NK-92 (cell line): Measurements from ENCODE around the gene ETS2.

ENCODE experiments used
- DNase-seq: peaks from one replicate; lab custom pipeline; 2025; ENCODE audit not compliant: unreplicated experiment; lab: John Stamatoyannopoulos, UW

Gene ETS2

GRCh38 chr21:38858026-38858811, 52.5 kb downstream of the ETS2 start:
- no peak for DNase-seq

DNA sequence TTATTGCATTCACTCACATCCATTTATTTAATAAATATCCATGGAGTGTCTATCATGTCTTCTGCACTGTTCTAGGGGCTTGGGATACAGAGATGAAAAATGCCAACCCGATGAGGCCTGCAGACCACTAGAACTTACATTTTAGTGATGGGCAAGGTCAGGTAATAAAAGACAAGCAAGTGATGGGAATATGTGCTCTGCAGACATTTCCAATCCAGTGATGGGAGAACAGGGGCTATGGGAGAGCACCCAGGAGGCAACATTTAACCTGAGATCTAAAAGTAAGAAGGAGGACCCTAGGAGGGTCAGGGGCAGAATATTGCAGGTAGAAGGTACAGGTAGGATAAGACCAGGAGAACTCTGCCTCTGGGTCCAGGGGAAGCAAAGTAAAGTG, 53.1 kb downstream of the ETS2 start:
- no peak for DNase-seq

DNA sequence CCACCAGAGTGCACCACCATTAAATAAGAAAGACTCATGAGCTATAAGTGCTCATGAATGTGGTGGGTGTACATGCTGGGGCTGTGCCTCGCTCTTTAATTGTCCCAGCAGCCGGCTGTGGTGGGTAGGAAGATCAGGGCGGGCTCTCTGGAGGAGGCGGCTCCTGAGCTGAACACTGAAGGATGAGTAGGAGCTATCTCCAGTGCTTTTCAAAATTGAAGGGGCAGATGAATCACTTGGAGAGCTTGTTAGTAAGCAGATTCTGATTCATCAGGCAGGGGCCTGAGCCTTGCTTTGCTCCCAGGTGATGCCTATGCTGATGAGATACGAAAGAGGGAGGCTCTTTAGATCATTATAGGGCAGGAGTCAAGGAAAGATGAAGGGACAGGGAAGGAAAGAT, 54.1 kb downstream of the ETS2 start:
- DNase-seq: no peak

GRCh38 chr21:38861056-38861455, 55.3 kb downstream of the ETS2 start:
- no peak for DNase-seq

DNA sequence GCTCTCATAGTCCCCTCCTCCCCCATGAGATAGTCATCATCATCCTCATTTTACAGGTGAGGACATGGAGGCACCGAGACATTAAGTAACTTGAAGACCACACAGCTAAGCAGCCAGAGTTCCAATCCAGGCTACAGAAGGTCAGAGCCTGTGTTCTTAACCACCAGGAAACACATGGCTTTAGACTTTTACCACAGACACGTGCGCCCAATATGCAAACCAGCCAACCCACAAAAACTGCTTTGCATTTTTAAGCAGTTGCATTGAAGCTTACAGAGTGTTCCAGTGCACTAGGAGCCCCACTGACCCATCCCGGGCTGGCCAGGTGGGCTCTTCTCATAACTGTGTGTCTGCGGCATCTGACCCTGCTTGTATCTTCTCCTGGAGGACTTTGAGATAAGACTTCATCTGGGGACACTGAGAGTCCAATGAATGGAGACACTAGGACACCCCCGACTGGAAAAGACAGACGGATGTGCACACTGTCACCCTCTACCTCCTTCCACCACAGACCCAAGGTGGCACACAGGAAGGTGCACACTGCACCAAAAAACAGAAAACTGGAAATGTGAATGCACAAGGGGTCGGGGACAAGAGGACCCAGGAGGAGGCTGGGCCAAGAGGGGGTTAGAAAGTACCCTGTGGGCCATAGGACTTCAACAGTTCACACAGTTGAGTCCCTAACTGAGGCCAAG, 56.4 kb downstream of the ETS2 start:
- no peak for DNase-seq

GRCh38 chr21:38863291-38863690, 57.6 kb downstream of the ETS2 start:
- no peak for DNase-seq

DNA sequence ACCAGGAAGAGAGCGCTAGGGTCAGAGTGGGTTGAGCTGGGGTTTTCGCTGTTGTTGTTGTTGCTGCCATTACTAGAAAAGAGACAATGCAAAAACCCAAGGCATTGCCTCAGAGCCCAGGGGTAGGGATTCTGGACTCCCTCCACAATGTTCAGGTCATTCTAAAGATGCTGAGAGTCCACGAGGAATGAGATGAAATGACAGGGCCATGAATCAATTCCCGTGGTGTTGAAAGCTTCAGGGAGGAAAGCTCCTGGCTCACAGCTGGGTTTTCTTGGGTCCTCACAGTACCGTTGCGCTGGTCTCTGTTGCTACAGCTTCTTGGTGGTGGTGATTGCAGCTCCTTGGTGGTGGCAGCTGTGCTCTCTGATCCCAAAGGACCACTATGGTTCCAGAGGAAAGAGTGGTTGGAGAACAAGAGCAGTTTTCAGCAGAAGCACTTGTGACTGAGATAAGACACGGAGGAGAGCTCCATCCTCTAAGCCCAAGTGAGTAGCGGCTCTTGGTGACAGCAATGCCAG, 58.2 kb downstream of the ETS2 start:
- DNase-seq: no peak

GRCh38 chr21:38864964-38865363, 59.2 kb downstream of the ETS2 start:
- no peak for DNase-seq

DNA sequence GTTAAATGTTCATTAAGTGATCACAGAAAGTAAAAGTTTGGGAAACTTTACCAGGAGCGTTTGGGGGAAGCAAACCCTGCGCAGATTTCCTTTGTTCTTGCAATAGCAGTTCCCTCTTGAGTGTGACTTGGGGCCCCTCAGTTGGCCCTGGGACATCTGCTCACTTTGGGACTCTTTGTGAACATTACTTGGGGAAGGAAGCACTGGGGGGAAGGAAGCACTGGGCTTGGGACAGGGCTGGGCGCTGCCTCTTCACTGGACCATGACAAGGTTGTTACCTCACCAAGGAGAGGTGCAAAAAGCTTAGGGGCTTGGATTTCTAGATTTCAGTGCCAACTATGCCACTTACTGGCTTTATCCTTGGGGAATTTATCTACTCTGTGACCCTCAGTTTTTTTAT, 63.5 kb downstream of the ETS2 start:
- DNase-seq: no peak

GRCh38 chr21:38869946-38870345, 64.2 kb downstream of the ETS2 start:
- no peak for DNase-seq
